Progenitor cell of endocrine pancreas (in vitro differentiated cells): ENCODE data around the gene RSL24D1. TPM values are rescaled to one million over a fixed set of nuclear protein-coding genes. Genes with fewer than 3 reads are reported as not detected.

Source experiments
- DNase-seq: peaks from one replicate; pipeline ENCODE4 v3.0.0; 2021; ENCODE audit warnings: low spot score; ENCODE audit not compliant: unreplicated experiment
- H3K27ac Mint-ChIP-seq: 2 replicates; pipeline ENCODE4 v1.8.0; 2021; ENCODE audit warnings: mild to moderate bottlenecking, moderate library complexity, mixed read lengths
- H3K27me3 Mint-ChIP-seq: 2 replicates; pipeline ENCODE4 v1.8.0; 2021; ENCODE audit warnings: mixed read lengths
- H3K36me3 Mint-ChIP-seq: 2 replicates; pipeline ENCODE4 v1.8.0; 2022; ENCODE audit warnings: mixed read lengths; ENCODE audit not compliant: insufficient read depth
- H3K4me1 Mint-ChIP-seq: 2 replicates; pipeline ENCODE4 v1.8.0; 2021; ENCODE audit warnings: low read depth, mixed read lengths
- H3K4me3 Mint-ChIP-seq: 2 replicates; pipeline ENCODE4 v1.8.0; 2021; ENCODE audit warnings: low read depth, mild to moderate bottlenecking, moderate library complexity, mixed read lengths
- H3K9me3 Mint-ChIP-seq: 2 replicates; pipeline ENCODE4 v1.8.0; 2021; ENCODE audit warnings: low read depth, mixed read lengths
- CTCF ChIP-seq: fragments of 200-600 bp; sonication (generic); IDR thresholded peaks from one replicate; pipeline ENCODE4 v1.5.0; 2021; ENCODE audit warnings: antibody characterized with exemption, mild to moderate bottlenecking; ENCODE audit not compliant: unreplicated experiment
- total RNA-seq: library from RNA; stranded (reverse); gene quantifications from 2 replicates; pipeline ENCODE4 v1.2.1, GENCODE V29; 2021

The RSL24D1 gene
- total RNA-seq, 1 donor from 2014 or later = 69.1 TPM

- TF ChIP-seq CTCF = no peak
- Mint-ChIP-seq H3K36me3 (no peaks in the 10 kb centered on the region), H3K9me3 (no peaks in the 10 kb centered on the region), H3K27ac (no peak overlapping the region), H3K4me3 (no peak overlapping the region), H3K27me3 (no peaks in the 10 kb centered on the region), H3K4me1 (peaks cover 10% of the 10 kb centered on the region)
- DNase-seq = no peak
Observed at GRCh38 chr15:55234104-55234799, 37.5 kb upstream of the RSL24D1 start.

GRCh38 chr15:55231455-55231854 is 34.7 kb upstream of the RSL24D1 start:
- no peaks in the 10 kb centered on the region for H3K27me3 Mint-ChIP-seq
- H3K36me3 Mint-ChIP-seq = no peaks in the 10 kb centered on the region
- H3K9me3 Mint-ChIP-seq = no peaks in the 10 kb centered on the region
- no peak overlapping the region for H3K27ac Mint-ChIP-seq
- H3K4me3 Mint-ChIP-seq = no peak overlapping the region
- TF ChIP-seq CTCF = no peak
- DNase-seq = no peak
- H3K4me1 Mint-ChIP-seq = peaks cover 10% of the 10 kb centered on the region

GRCh38 chr15:55230953-55231352 is 34.2 kb upstream of the RSL24D1 start:
- no peak for DNase-seq
- Mint-ChIP-seq H3K27ac (no peak overlapping the region), H3K4me3 (no peak overlapping the region), H3K9me3 (no peaks in the 10 kb centered on the region), H3K36me3 (no peaks in the 10 kb centered on the region), H3K4me1 (peaks cover 10% of the 10 kb centered on the region), H3K27me3 (no peaks in the 10 kb centered on the region)
- no peak for TF ChIP-seq CTCF

- no peak for DNase-seq
- H3K27ac Mint-ChIP-seq = no peak overlapping the region
- H3K4me3 Mint-ChIP-seq = no peak overlapping the region
- H3K36me3 Mint-ChIP-seq = no peaks in the 10 kb centered on the region
- H3K27me3 Mint-ChIP-seq = no peaks in the 10 kb centered on the region
- TF ChIP-seq CTCF = no peak
- peaks cover 10% of the 10 kb centered on the region for H3K4me1 Mint-ChIP-seq
- H3K9me3 Mint-ChIP-seq = no peaks in the 10 kb centered on the region
Observed at GRCh38 chr15:55230051-55230670, 33.4 kb upstream of the RSL24D1 start.

- H3K36me3 Mint-ChIP-seq = peaks cover 2% of the 10 kb centered on the region
- no peak for DNase-seq
- no peaks in the 10 kb centered on the region for H3K9me3 Mint-ChIP-seq
- no peak overlapping the region for H3K27ac Mint-ChIP-seq
- peaks cover 7% of the 10 kb centered on the region for H3K4me1 Mint-ChIP-seq
- no peak overlapping the region for H3K4me3 Mint-ChIP-seq
- H3K27me3 Mint-ChIP-seq = no peaks in the 10 kb centered on the region
- no peak for TF ChIP-seq CTCF
Observed at GRCh38 chr15:55226127-55226526, 29.4 kb upstream of the RSL24D1 start.
